H1 (cell line): ENCODE measurements around the gene CDH8. TPM values are rescaled to one million over a fixed set of nuclear protein-coding genes. Genes with fewer than 3 reads are reported as not detected.

ENCODE experiments used
- CTCF ChIA-PET: fragments of 300-600 bp; sonication (Branson Sonifier 250); formaldehyde crosslinking; loops from one replicate; lab custom pipeline; 2021; ENCODE audit not compliant: partially characterized antibody; lab: Charles Lee
- POLR2A ChIA-PET: fragments of 300-600 bp; sonication (Branson Sonifier 250); formaldehyde crosslinking; loops from one replicate; lab custom pipeline; 2021; ENCODE audit warnings: inconsistent platforms; ENCODE audit not compliant: partially characterized antibody; lab: Charles Lee
- DNase-seq, 2 experiments: peaks; one replicate each; pipeline versions ENCODE4 v3.0.0 to v3.0.0-alpha.2; 2010 to 2022; ENCODE audit warnings: low spot score in 2 of 2, low read depth in 1 of 2, mixed read lengths in 1 of 2
- FAIRE-seq: peaks from 2 replicates; lab custom pipeline; 2011; peaks lifted over from hg19 to GRCh38; lab: Jason Lieb, UNC
- H2AFZ ChIP-seq: 2 replicates; pipeline ENCODE4 v1.8.1; 2012; ENCODE audit warnings: low read length, inconsistent platforms
- H2AK5ac ChIP-seq: 2 replicates; pipeline ENCODE4 v1.6.1; 2013; ENCODE audit warnings: low read depth, low read length
- H2BK120ac ChIP-seq: replicated peaks from 2 replicates; pipeline ENCODE3; 2013; ENCODE audit warnings: low read depth, low read length, inconsistent platforms
- H2BK12ac ChIP-seq: 2 replicates; pipeline ENCODE4 v1.6.1; 2013; ENCODE audit warnings: low read depth, low read length
- H2BK15ac ChIP-seq: 2 replicates; pipeline ENCODE4 v1.6.1; 2013; ENCODE audit warnings: low read length
- H2BK20ac ChIP-seq: 2 replicates; pipeline ENCODE4 v1.6.1; 2013; ENCODE audit warnings: low read length
- H2BK5ac ChIP-seq: 2 replicates; pipeline ENCODE4 v1.6.1; 2013; ENCODE audit warnings: low read depth, low read length
- H3K14ac ChIP-seq: 2 replicates; pipeline ENCODE4 v1.6.1; 2013; ENCODE audit warnings: inconsistent platforms; ENCODE audit not compliant: insufficient read length
- H3K18ac ChIP-seq: 2 replicates; pipeline ENCODE4 v1.6.1; 2013; ENCODE audit warnings: low read length; ENCODE audit errors: extremely low read depth
- H3K23ac ChIP-seq: 2 replicates; pipeline ENCODE4 v1.6.1; 2013; ENCODE audit warnings: inconsistent platforms; ENCODE audit not compliant: insufficient read length
- H3K23me2 ChIP-seq: 2 replicates; pipeline ENCODE4 v1.6.1; 2013; ENCODE audit warnings: low read depth, low read length
- H3K27ac ChIP-seq: 2 replicates; pipeline ENCODE4 v1.6.1; 2011; ENCODE audit warnings: low read depth, low read length, inconsistent platforms
- H3K27me3 ChIP-seq, 4 experiments: replicated peaks in 1 of 4; 1 replicate in 1 of 4; 2 replicates in 3 of 4; pipeline versions ENCODE4 v1.6.1 to v1.8.1; 2011 to 2013; ENCODE audit warnings: low read length in 3 of 4, mild to moderate bottlenecking in 3 of 4, inconsistent platforms in 2 of 4, mixed read lengths in 2 of 4, moderate library complexity in 1 of 4; ENCODE audit not compliant: control insufficient read depth in 3 of 4, insufficient read depth in 3 of 4; ENCODE audit errors: extremely low read depth in 1 of 4
- H3K36me3 ChIP-seq, 4 experiments: 2 replicates each; pipeline versions ENCODE4 v1.6.1 to v1.8.1; 2011 to 2013; ENCODE audit warnings: mild to moderate bottlenecking in 4 of 4, low read length in 3 of 4, moderate library complexity in 2 of 4, control low read depth in 1 of 4, inconsistent platforms in 1 of 4; ENCODE audit not compliant: insufficient read depth in 4 of 4, control insufficient read depth in 2 of 4
- H3K4ac ChIP-seq: replicated peaks from 2 replicates; pipeline ENCODE3; 2013; ENCODE audit warnings: low read length, low read depth, mixed read lengths, inconsistent platforms; ENCODE audit not compliant: insufficient read length
- H3K4me1 ChIP-seq, 4 experiments: replicated peaks in 1 of 4; 1 replicate in 1 of 4; 2 replicates in 3 of 4; pipeline versions ENCODE4 v1.6.1 to v1.8.1; 2011 to 2013; ENCODE audit warnings: low read length in 3 of 4, inconsistent platforms in 2 of 4, mixed read lengths in 1 of 4; ENCODE audit not compliant: insufficient read depth in 4 of 4, control insufficient read depth in 3 of 4
- H3K4me2 ChIP-seq, 2 experiments: 2 replicates each; pipeline versions ENCODE4 v1.6.1 to v1.8.1; 2011 to 2013; ENCODE audit warnings: low read depth in 2 of 2, low read length in 2 of 2, control low read depth in 1 of 2, inconsistent platforms in 1 of 2, mild to moderate bottlenecking in 1 of 2; ENCODE audit not compliant: insufficient read depth in 1 of 2
- H3K4me3 ChIP-seq, 4 experiments: fragments of 200-600, 300-600 bp in 1 of 4; sonication (generic), shearing (Covaris generic), sonication (Bioruptor Twin) in 1 of 4; 2 replicates each; pipeline versions ENCODE4 v1.5.1 to v1.8.1; 2011 to 2016; ENCODE audit warnings: low read length in 4 of 4, low read depth in 3 of 4, control low read depth in 2 of 4, inconsistent platforms in 2 of 4, mild to moderate bottlenecking in 2 of 4, mixed read lengths in 1 of 4, moderate library complexity in 1 of 4; ENCODE audit not compliant: insufficient read depth in 2 of 4; ENCODE audit errors: extremely low read depth in 1 of 4
- H3K56ac ChIP-seq: replicated peaks from 2 replicates; pipeline ENCODE3; 2013; ENCODE audit warnings: low read depth, mild to moderate bottlenecking, mixed read lengths, low read length, inconsistent platforms; ENCODE audit not compliant: insufficient read length
- H3K79me1 ChIP-seq: 2 replicates; pipeline ENCODE4 v1.6.1; 2013; ENCODE audit warnings: low read depth, low read length, control low read depth
- H3K79me2 ChIP-seq, 2 experiments: 2 replicates each; pipeline versions ENCODE4 v1.6.1 to v1.8.1; 2012 to 2013; ENCODE audit warnings: low read length in 2 of 2, mild to moderate bottlenecking in 2 of 2, inconsistent platforms in 1 of 2; ENCODE audit not compliant: insufficient read depth in 2 of 2, control insufficient read depth in 1 of 2
- H3K9ac ChIP-seq, 4 experiments: replicated peaks in 1 of 4; 1 replicate in 1 of 4; 2 replicates in 3 of 4; pipeline versions ENCODE4 v1.6.1 to v1.8.1; 2011 to 2013; ENCODE audit warnings: low read depth in 3 of 4, low read length in 3 of 4, control low read depth in 2 of 4, mild to moderate bottlenecking in 2 of 4, moderate library complexity in 2 of 4, inconsistent platforms in 1 of 4; ENCODE audit errors: extremely low read depth in 1 of 4
- H3K9me3 ChIP-seq, 2 experiments: 2 replicates each; pipeline versions ENCODE4 v1.6.1 to v1.8.1; 2012 to 2013; ENCODE audit warnings: mild to moderate bottlenecking in 2 of 2, moderate library complexity in 2 of 2, control low read depth in 1 of 2, inconsistent platforms in 1 of 2, low read depth in 1 of 2, low read length in 1 of 2, mixed read lengths in 1 of 2; ENCODE audit not compliant: insufficient read depth in 2 of 2
- H4K20me1 ChIP-seq, 2 experiments: replicated peaks in 1 of 2; 2 replicates each; pipeline versions ENCODE3 to v1.8.1; 2011 to 2013; ENCODE audit warnings: inconsistent platforms in 2 of 2, low read length in 2 of 2, mild to moderate bottlenecking in 1 of 2; ENCODE audit not compliant: insufficient read depth in 2 of 2, control insufficient read depth in 1 of 2
- H4K5ac ChIP-seq: 2 replicates; pipeline ENCODE4 v1.6.1; 2013; ENCODE audit warnings: low read length, low read depth, mixed read lengths, inconsistent platforms; ENCODE audit not compliant: insufficient read length
- H4K8ac ChIP-seq: 2 replicates; pipeline ENCODE4 v1.8.0; 2013; ENCODE audit warnings: mild to moderate bottlenecking, moderate library complexity, low read length, inconsistent platforms; ENCODE audit not compliant: insufficient read depth; ENCODE audit errors: extremely low read depth
- H4K91ac ChIP-seq: replicated peaks from 2 replicates; pipeline ENCODE3; 2013; ENCODE audit warnings: low read length, mixed read lengths, inconsistent platforms; ENCODE audit not compliant: insufficient read length
- CTBP2 ChIP-seq: IDR thresholded peaks from 2 replicates; pipeline ENCODE4 v1.7.0; 2011; ENCODE audit warnings: borderline replicate concordance, mild to moderate bottlenecking, moderate library complexity, mixed read lengths, low read length; ENCODE audit not compliant: insufficient read depth, insufficient read length
- SAP30 ChIP-seq: fragments of 300-600 bp; sonication (generic); IDR thresholded peaks from 2 replicates; pipeline ENCODE4 v1.7.1; 2012; ENCODE audit warnings: low read length, moderate library complexity, mild to moderate bottlenecking, inconsistent platforms; ENCODE audit not compliant: insufficient read depth, insufficient replicate concordance
- SIN3A ChIP-seq, 2 experiments: IDR thresholded peaks in 1 of 2; conservative IDR thresholded peaks in 1 of 2; 2 replicates each; pipeline ENCODE4 v1.6.1; 2011 to 2012; ENCODE audit warnings: low read length in 2 of 2, improper control_type of control experiment in 1 of 2, low read depth in 1 of 2, mild to moderate bottlenecking in 1 of 2
- ZNF274 ChIP-seq: IDR thresholded peaks from 2 replicates; pipeline ENCODE4 v1.7.0; 2012; ENCODE audit warnings: low read length, borderline replicate concordance; ENCODE audit errors: extremely low read depth
- WGBS, 2 experiments: shearing (Covaris generic) in 1 of 2; methylation state at CpG; one replicate each; pipeline versions ENCODE4 v1.1.6 to v1.1.7; 2013 to 2015; ENCODE audit warnings: low lambda C conversion rate in 2 of 2, mixed read lengths in 2 of 2, inconsistent platforms in 1 of 2, low coverage in 1 of 2, missing lambda C conversion rate in 1 of 2; ENCODE audit not compliant: insufficient replicate concordance in 2 of 2, insufficient coverage in 1 of 2, insufficient read length in 1 of 2; ENCODE audit errors: extremely low coverage in 1 of 2, missing lambda C conversion rate in 1 of 2; 5-methylcytosine and 5-hydroxymethylcytosine counted together
- polyA plus RNA-seq, 7 experiments: library from polyadenylated mRNA; depleted of rRNA in 3 of 7; stranded (reverse) in 5 of 7; unstranded in 2 of 7; fragments of >200 nt in 5 of 7; fragments of 200-250 nt in 2 of 7; gene quantifications; 1 replicate in 5 of 7; 2 replicates in 1 of 7; 4 replicates in 1 of 7; pipeline versions ENCODE4 v1.2.1 to v1.2.3, GENCODE V29; 2011 to 2013; ENCODE audit warnings: missing spikeins in 2 of 7, mixed read lengths in 2 of 7
- total RNA-seq: library from RNA; stranded (reverse); fragmentation: NEBNext Ultra II Directional; extraction: Animal tissue kit (Norgen Biotek cat#: 25700); gene quantifications from 2 replicates; pipeline ENCODE4 v1.2.1, GENCODE V29; 2021

The CDH8 gene
- total and polyA plus RNA-seq, 2 of the 8 experiments (the other 6 are each of a cell fraction or from before 2014, with no cell fraction given), result 7.7 to 8.4 TPM

- CTCF ChIA-PET, result interaction anchor here (0.8 to 1.1 kb wide), 3 partner anchors 10 to 130 kb away, joined by 3 read pairs; no protein-coding TSS in a partner anchor
- Histone ChIP-seq H3K36me3 (no peaks in the 10 kb centered on the region), H2BK12ac (no peak overlapping the region), H3K4me1 (peaks cover 0 to 3% (median 0%) of the 10 kb centered on the region in 4 experiments; a peak in 1 of 7 replicates), H4K91ac (no peak overlapping the region), H3K4me3 (no peak overlapping the region; a peak in 1 of 8 replicates), H3K79me2 (no peaks in the 10 kb centered on the region), H2AK5ac (no peak overlapping the region), H3K4me2 (no peak overlapping the region), H3K27me3 (no peaks in the 10 kb centered on the region), H3K56ac (no peak overlapping the region), H3K18ac (no peak overlapping the region; the same call in 1 of the 2 replicates), H3K9me3 (0 out of 4 replicates have a peak, but pooled peaks cover 0 to 6% of the 10 kb centered on the region in 2 experiments), H3K79me1 (no peaks in the 10 kb centered on the region), H2BK15ac (no peak overlapping the region), H3K14ac (no peak overlapping the region), H2BK5ac (no peak overlapping the region), H3K4ac (no peak overlapping the region), H3K23ac (no peak overlapping the region), H3K9ac (no peak overlapping the region), H3K27ac (no peak overlapping the region), H2BK20ac (no peak overlapping the region), H4K5ac (no peak overlapping the region), H3K23me2 (no peaks in the 10 kb centered on the region), H2BK120ac (no peak overlapping the region), H4K8ac (no peak overlapping the region), H2AFZ (no peak overlapping the region), H4K20me1 (no peaks in the 10 kb centered on the region)
- POLR2A ChIA-PET, result no interaction called here
- no peak for FAIRE-seq
- DNase-seq, result no peak
- 52% methylated on average over 3 of the region's 3 CpGs; no CpG with 5 or more reads in 1 of the 2 experiments for WGBS, 2 experiments
- TF ChIP-seq CTBP2 (no peak), SIN3A (conservative IDR thresholded peaks at IDR 0.05 in 1 of 2, IDR thresholded peaks at IDR 0.05 in 1 of 2; ENCODE audit: low read depth in 1 of 2, low read length in 2 of 2) (no peak), ZNF274 (no peak), SAP30 (no peak)
These were observed 87.8 kb downstream of the CDH8 start for GRCh38 chr16:61948414-61948813.
